ENCODE measurements around the gene TAAR1.

DNA sequence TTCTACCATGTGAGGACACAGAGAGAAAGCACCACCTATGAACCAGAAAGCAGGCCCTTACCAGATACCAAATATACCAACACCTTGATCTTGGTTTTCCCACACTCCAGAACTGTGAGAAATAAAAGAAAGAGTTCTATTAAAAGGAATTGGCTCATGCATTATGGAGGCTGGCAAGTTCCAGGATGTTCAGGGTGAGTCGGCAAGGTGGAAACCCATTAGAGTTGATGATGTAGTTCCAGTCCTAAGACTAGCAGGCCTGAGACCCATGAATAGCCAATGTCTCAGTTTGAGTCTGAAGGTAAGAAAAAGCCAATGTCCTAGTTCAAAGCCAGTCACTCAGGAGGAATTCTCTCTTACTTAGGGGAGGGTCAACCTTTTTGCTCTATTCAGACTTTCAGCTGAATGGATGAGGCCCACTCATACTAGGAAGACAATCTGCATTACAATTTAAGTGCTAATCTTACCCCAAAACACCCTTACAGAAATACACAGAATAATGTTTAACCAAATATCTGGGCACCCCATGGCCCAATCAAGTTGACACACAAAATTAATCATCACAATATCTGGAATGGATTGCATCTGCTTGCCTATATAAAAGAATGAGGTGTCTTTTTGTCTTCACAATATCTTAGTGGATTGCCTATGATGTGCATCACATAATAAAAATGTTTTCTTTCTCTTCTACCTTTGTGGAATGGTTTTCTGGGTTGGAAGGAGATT, 5.5 kb upstream of the TAAR1 start:
- TF ChIP-seq, protein P1, sequence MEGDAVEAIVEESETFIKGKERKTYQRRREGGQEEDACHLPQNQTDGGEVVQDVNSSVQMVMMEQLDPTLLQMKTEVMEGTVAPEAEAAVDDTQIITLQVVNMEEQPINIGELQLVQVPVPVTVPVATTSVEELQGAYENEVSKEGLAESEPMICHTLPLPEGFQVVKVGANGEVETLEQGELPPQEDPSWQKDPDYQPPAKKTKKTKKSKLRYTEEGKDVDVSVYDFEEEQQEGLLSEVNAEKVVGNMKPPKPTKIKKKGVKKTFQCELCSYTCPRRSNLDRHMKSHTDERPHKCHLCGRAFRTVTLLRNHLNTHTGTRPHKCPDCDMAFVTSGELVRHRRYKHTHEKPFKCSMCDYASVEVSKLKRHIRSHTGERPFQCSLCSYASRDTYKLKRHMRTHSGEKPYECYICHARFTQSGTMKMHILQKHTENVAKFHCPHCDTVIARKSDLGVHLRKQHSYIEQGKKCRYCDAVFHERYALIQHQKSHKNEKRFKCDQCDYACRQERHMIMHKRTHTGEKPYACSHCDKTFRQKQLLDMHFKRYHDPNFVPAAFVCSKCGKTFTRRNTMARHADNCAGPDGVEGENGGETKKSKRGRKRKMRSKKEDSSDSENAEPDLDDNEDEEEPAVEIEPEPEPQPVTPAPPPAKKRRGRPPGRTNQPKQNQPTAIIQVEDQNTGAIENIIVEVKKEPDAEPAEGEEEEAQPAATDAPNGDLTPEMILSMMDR (optimal IDR thresholded peaks at IDR 0.05 in 1 of 3, IDR thresholded peaks at IDR 0.05 in 1 of 3, conservative IDR thresholded peaks at IDR 0.05 in 1 of 3; ENCODE audit: extremely low read depth in 1 of 3, insufficient read depth in 2 of 3, low read length in 3 of 3): no peak
- TF ChIP-seq EZH2 (IDR thresholded peaks at IDR 0.05; ENCODE audit: low read length): no peak
